HEK293 (cell line): ENCODE measurements around the gene AGAP1.

Source experiments
- CTCF ChIA-PET: fragments of 350-600 bp; formaldehyde crosslinking; extraction: SDS; loops from one replicate; lab custom pipeline; 2021; ENCODE audit warnings: antibody characterized with exemption; lab: Yijun Ruan, JAX
- POLR2A ChIA-PET: fragments of 300-600 bp; formaldehyde crosslinking; extraction: SDS; loops from one replicate; lab custom pipeline; 2020; ENCODE audit warnings: antibody characterized with exemption, inconsistent platforms; lab: Yijun Ruan, JAX
- H3K27ac ChIP-seq: fragments of 200-500 bp; sonication (Bioruptor generic); 2 replicates; pipeline ENCODE4 v1.5.1; 2014; ENCODE audit warnings: low read depth, low read length, control low read depth, inconsistent platforms; ENCODE audit errors: extremely low read depth
- H3K36me3 ChIP-seq, 2 experiments: fragments of 200-500 bp in 1 of 2; sonication (Bioruptor generic) in 1 of 2; 1 replicate in 1 of 2; 2 replicates in 1 of 2; pipeline ENCODE4 v1.5.1; 2014 to 2017; ENCODE audit warnings: inconsistent platforms in 2 of 2, low read length in 2 of 2; ENCODE audit not compliant: control insufficient read depth in 2 of 2, insufficient read depth in 1 of 2
- H3K4me1 ChIP-seq: fragments of 200-500 bp; sonication (Bioruptor generic); 2 replicates; pipeline ENCODE4 v1.5.1; 2014; ENCODE audit warnings: mild to moderate bottlenecking, low read length, inconsistent platforms; ENCODE audit not compliant: control insufficient read depth, insufficient read depth
- H3K4me3 ChIP-seq: 2 replicates; pipeline ENCODE4 v1.5.1; 2011; ENCODE audit warnings: low read depth, mild to moderate bottlenecking, control low read depth, low read length, moderate library complexity
- H3K9me3 ChIP-seq: fragments of 200-500 bp; sonication (Bioruptor generic); 2 replicates; pipeline ENCODE4 v1.5.1; 2014; ENCODE audit warnings: low read depth, low read length, inconsistent platforms; ENCODE audit not compliant: control insufficient read depth, insufficient read depth
- BCL11B ChIP-seq: fragments of 450-650 bp; formaldehyde crosslinking; IDR thresholded peaks from 2 replicates; pipeline ENCODE4 v1.5.1; 2016; ENCODE audit warnings: low read depth, missing biosample characterization, missing genetic modification characterization
- INSM2 ChIP-seq: fragments of 450-650 bp; formaldehyde crosslinking; IDR thresholded peaks from 2 replicates; pipeline ENCODE4 v1.5.1; 2016; ENCODE audit warnings: missing biosample characterization, missing genetic modification characterization
- MEIS1 ChIP-seq: sonication (generic); formaldehyde crosslinking; IDR thresholded peaks from 2 replicates; pipeline ENCODE4 v1.8.1; 2022; ENCODE audit warnings: missing genetic modification reagents, mild to moderate bottlenecking, borderline replicate concordance
- REPIN1 ChIP-seq: fragments of 450-650 bp; formaldehyde crosslinking; IDR thresholded peaks from 2 replicates; pipeline ENCODE4 v1.5.1; 2017; ENCODE audit warnings: missing biosample characterization, missing genetic modification characterization, low read depth
- SCRT2 ChIP-seq: fragments of 450-650 bp; formaldehyde crosslinking; IDR thresholded peaks from 2 replicates; pipeline ENCODE4 v1.5.1; 2016; ENCODE audit warnings: missing biosample characterization, missing genetic modification characterization
- ZBTB7A ChIP-seq: fragments of 450-650 bp; formaldehyde crosslinking; IDR thresholded peaks from 2 replicates; pipeline ENCODE4 v1.5.1; 2016; ENCODE audit warnings: low read depth, missing biosample characterization, missing genetic modification characterization
- ZNF155 ChIP-seq: fragments of 450-650 bp; formaldehyde crosslinking; IDR thresholded peaks from 2 replicates; pipeline ENCODE4 v1.5.1; 2016; ENCODE audit warnings: missing biosample characterization, missing genetic modification characterization
- ZNF214 ChIP-seq: fragments of 450-650 bp; formaldehyde crosslinking; IDR thresholded peaks from 2 replicates; pipeline ENCODE4 v1.5.1; 2017; ENCODE audit warnings: missing biosample characterization, mild to moderate bottlenecking, missing genetic modification characterization, borderline replicate concordance
- ZNF280C ChIP-seq: fragments of 450-650 bp; formaldehyde crosslinking; IDR thresholded peaks from 2 replicates; pipeline ENCODE4 v1.5.1; 2016; ENCODE audit warnings: missing biosample characterization, missing genetic modification characterization
- ZNF292 ChIP-seq: fragments of 450-650 bp; formaldehyde crosslinking; IDR thresholded peaks from 2 replicates; pipeline ENCODE4 v1.5.1; 2016; ENCODE audit warnings: low read depth, missing biosample characterization, missing genetic modification characterization, borderline replicate concordance
- ZNF398 ChIP-seq: fragments of 450-650 bp; formaldehyde crosslinking; IDR thresholded peaks from 2 replicates; pipeline ENCODE4 v1.5.1; 2017; ENCODE audit warnings: missing biosample characterization, missing genetic modification characterization
- ZNF530 ChIP-seq: fragments of 450-650 bp; formaldehyde crosslinking; IDR thresholded peaks from 2 replicates; pipeline ENCODE4 v1.5.1; 2016; ENCODE audit warnings: low read depth, missing biosample characterization, missing genetic modification characterization
- ZNF555 ChIP-seq: fragments of 450-650 bp; formaldehyde crosslinking; conservative IDR thresholded peaks from 2 replicates; pipeline ENCODE4 v1.5.1; 2017; ENCODE audit warnings: missing biosample characterization, mild to moderate bottlenecking, missing genetic modification characterization, inconsistent platforms
- ZNF561 ChIP-seq: fragments of 450-650 bp; IDR thresholded peaks from 2 replicates; pipeline ENCODE4 v1.5.1; 2018; ENCODE audit warnings: missing biosample characterization, missing genetic modification characterization, borderline replicate concordance
- ZNF585B ChIP-seq: fragments of 450-650 bp; formaldehyde crosslinking; IDR thresholded peaks from 2 replicates; pipeline ENCODE4 v1.5.1; 2016; ENCODE audit warnings: missing biosample characterization, missing genetic modification characterization
- ZNF624 ChIP-seq: fragments of 450-650 bp; formaldehyde crosslinking; IDR thresholded peaks from 2 replicates; pipeline ENCODE4 v1.5.1; 2017; ENCODE audit warnings: missing biosample characterization, missing genetic modification characterization
- ZNF660 ChIP-seq: fragments of 450-650 bp; IDR thresholded peaks from 2 replicates; pipeline ENCODE4 v1.5.1; 2018; ENCODE audit warnings: missing biosample characterization, mild to moderate bottlenecking, missing genetic modification characterization
- ZSCAN5A ChIP-seq: fragments of 450-650 bp; formaldehyde crosslinking; IDR thresholded peaks from 2 replicates; pipeline ENCODE4 v1.5.1; 2016; ENCODE audit warnings: missing biosample characterization, missing genetic modification characterization
- TF ChIP-seq, protein P1 (sequence below): fragments of 450-650 bp; formaldehyde crosslinking; IDR thresholded peaks from 2 replicates; pipeline ENCODE4 v1.5.1; 2016; ENCODE audit warnings: missing biosample characterization, missing genetic modification characterization, borderline replicate concordance

The AGAP1 gene

DNA sequence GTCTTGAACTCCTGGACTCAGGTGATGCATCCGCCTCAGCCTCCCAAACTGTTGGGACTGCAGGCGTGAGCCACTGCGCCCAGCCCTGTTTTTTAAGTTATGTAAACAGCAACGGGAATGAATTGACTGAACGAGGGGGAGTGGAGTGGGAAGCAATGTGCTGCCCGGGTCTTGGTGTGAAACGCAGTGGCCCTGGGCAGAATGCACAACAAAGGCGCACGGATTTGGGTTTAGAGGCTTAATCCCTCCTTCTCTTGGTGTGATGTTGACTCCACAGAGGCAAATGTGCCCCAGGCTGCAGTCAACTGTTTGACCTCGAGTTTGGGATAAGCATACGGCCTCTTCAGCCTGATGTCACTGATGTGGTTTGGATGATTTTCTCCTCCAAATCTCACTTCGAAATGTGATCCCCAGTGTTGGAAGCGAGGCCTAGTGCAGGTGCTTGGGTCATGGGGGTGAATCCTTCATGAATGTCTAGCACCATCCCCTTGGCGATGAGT, 97.4 kb downstream of the AGAP1 start (continued):
- no peak for TF ChIP-seq ZSCAN5A (tag by site-specific recombination)
- TF ChIP-seq ZNF561 (tag by site-specific recombination): no peak
- no peak for TF ChIP-seq BCL11B (tag by site-specific recombination)
- TF ChIP-seq ZNF660: no peak
- TF ChIP-seq ZNF585B (tag by site-specific recombination): no peak
- TF ChIP-seq ZNF214 (tag by site-specific recombination): no peak
- TF ChIP-seq ZNF280C (tag by site-specific recombination): no peak
- no peak for TF ChIP-seq REPIN1 (tag by site-specific recombination)
- TF ChIP-seq ZBTB7A (tag by site-specific recombination): no peak
- TF ChIP-seq, all 188 proteins: peak for 0

- CTCF ChIA-PET: interaction anchor here (0.6 to 8.0 kb wide), 7 partner anchors 9 to 457 kb away, joined by 3 to 173 read pairs (median 5); no protein-coding TSS in a partner anchor
- Histone ChIP-seq H3K36me3 (no peaks in the 10 kb centered on the region), H3K4me1 (no peaks in the 10 kb centered on the region), H3K9me3 (no peaks in the 10 kb centered on the region), H3K27ac (no peak overlapping the region), H3K4me3 (no peak overlapping the region)
- POLR2A ChIA-PET: interaction anchor here (0.6 kb wide), 1 partner anchor 25 kb away, joined by 6 read pairs; no protein-coding TSS in a partner anchor
- TF ChIP-seq ZNF624 (no peak), ZNF530 (no peak), ZNF555 (tag by site-specific recombination) (no peak), SCRT2 (no peak), ZNF292 (tag by site-specific recombination) (no peak), ZNF398 (no peak), ZNF155 (no peak), MEIS1 (no peak), INSM2 (tag by site-specific recombination) (no peak)
- TF ChIP-seq, protein P1, sequence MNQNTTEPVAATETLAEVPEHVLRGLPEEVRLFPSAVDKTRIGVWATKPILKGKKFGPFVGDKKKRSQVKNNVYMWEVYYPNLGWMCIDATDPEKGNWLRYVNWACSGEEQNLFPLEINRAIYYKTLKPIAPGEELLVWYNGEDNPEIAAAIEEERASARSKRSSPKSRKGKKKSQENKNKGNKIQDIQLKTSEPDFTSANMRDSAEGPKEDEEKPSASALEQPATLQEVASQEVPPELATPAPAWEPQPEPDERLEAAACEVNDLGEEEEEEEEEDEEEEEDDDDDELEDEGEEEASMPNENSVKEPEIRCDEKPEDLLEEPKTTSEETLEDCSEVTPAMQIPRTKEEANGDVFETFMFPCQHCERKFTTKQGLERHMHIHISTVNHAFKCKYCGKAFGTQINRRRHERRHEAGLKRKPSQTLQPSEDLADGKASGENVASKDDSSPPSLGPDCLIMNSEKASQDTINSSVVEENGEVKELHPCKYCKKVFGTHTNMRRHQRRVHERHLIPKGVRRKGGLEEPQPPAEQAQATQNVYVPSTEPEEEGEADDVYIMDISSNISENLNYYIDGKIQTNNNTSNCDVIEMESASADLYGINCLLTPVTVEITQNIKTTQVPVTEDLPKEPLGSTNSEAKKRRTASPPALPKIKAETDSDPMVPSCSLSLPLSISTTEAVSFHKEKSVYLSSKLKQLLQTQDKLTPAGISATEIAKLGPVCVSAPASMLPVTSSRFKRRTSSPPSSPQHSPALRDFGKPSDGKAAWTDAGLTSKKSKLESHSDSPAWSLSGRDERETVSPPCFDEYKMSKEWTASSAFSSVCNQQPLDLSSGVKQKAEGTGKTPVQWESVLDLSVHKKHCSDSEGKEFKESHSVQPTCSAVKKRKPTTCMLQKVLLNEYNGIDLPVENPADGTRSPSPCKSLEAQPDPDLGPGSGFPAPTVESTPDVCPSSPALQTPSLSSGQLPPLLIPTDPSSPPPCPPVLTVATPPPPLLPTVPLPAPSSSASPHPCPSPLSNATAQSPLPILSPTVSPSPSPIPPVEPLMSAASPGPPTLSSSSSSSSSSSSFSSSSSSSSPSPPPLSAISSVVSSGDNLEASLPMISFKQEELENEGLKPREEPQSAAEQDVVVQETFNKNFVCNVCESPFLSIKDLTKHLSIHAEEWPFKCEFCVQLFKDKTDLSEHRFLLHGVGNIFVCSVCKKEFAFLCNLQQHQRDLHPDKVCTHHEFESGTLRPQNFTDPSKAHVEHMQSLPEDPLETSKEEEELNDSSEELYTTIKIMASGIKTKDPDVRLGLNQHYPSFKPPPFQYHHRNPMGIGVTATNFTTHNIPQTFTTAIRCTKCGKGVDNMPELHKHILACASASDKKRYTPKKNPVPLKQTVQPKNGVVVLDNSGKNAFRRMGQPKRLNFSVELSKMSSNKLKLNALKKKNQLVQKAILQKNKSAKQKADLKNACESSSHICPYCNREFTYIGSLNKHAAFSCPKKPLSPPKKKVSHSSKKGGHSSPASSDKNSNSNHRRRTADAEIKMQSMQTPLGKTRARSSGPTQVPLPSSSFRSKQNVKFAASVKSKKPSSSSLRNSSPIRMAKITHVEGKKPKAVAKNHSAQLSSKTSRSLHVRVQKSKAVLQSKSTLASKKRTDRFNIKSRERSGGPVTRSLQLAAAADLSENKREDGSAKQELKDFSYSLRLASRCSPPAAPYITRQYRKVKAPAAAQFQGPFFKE (tag by site-specific recombination): no peak
These were observed 98.1 kb downstream of the AGAP1 start for GRCh38 chr2:235591921-235592320.
